K562 (cell line): ENCODE results near the gene TMX3. TPM values are rescaled to one million over a fixed set of nuclear protein-coding genes. Genes with fewer than 3 reads are reported as not detected.

Source experiments
- MEIS2 ChIP-seq: fragments of 450-650 bp; IDR thresholded peaks from 2 replicates; pipeline ENCODE4 v1.6.1; 2014; ENCODE audit warnings: mild to moderate bottlenecking; ENCODE audit not compliant: partially characterized antibody
- NR4A1 ChIP-seq, 2 experiments: fragments of 250-450 bp in 1 of 2; fragments of 450-650 bp in 1 of 2; sonication (Bioruptor Pico) in 1 of 2; IDR thresholded peaks; 2 replicates each; pipeline versions ENCODE4 v1.4.0 to v1.6.1; 2016 to 2020; ENCODE audit warnings: mild to moderate bottlenecking in 2 of 2, missing compliant biosample characterization in 1 of 2, missing genetic modification characterization in 1 of 2, moderate library complexity in 1 of 2
- TAF9B ChIP-seq: fragments of 450-650 bp; IDR thresholded peaks from 2 replicates; pipeline ENCODE4 v1.6.1; 2018; ENCODE audit warnings: mild to moderate bottlenecking; ENCODE audit not compliant: partially characterized antibody
- polyA plus RNA-seq, 8 experiments: library from polyadenylated mRNA; depleted of rRNA in 4 of 8; stranded (reverse) in 5 of 8; unstranded in 3 of 8; fragments of >200 nt; fragmentation: Nextera tagmentation in 2 of 8; fragmentation: Illumina TruSeq in 1 of 8; extraction: Ambion mirVana in 2 of 8; extraction: Trizol in 1 of 8; gene quantifications; 2 replicates each; pipeline versions ENCODE4 v1.2.1 to v1.2.3, GENCODE V29; 2011 to 2014; ENCODE audit warnings: inconsistent platforms in 1 of 8, missing spikeins in 1 of 8
- total RNA-seq, 7 experiments: library from RNA; depleted of rRNA in 6 of 7; stranded (reverse); fragments of >200 nt in 6 of 7; fragmentation: Illumina TruSeq in 2 of 7; extraction: Trizol in 2 of 7; gene quantifications; 2 replicates each; pipeline versions ENCODE4 v1.2.1 to v1.2.3, GENCODE V29; 2011 to 2021; ENCODE audit warnings: low replicate concordance in 1 of 7
- TF ChIP-seq, protein P1 (sequence below), 2 experiments: fragments of 450-650 bp in 1 of 2; sonication (generic) in 1 of 2; formaldehyde crosslinking in 1 of 2; IDR thresholded peaks; 2 replicates each; pipeline versions ENCODE4 v1.7.1 to v1.9.0; 2016 to 2022; ENCODE audit warnings: inconsistent platforms in 1 of 2, mild to moderate bottlenecking in 1 of 2, missing genetic modification reagents in 1 of 2

The TMX3 gene
- total and polyA plus RNA-seq, 9 of the 15 experiments (the other 6 are each of a cell fraction or from before 2014, with no cell fraction given) = 13.2 to 40.5 (median 20.7) TPM

DNA sequence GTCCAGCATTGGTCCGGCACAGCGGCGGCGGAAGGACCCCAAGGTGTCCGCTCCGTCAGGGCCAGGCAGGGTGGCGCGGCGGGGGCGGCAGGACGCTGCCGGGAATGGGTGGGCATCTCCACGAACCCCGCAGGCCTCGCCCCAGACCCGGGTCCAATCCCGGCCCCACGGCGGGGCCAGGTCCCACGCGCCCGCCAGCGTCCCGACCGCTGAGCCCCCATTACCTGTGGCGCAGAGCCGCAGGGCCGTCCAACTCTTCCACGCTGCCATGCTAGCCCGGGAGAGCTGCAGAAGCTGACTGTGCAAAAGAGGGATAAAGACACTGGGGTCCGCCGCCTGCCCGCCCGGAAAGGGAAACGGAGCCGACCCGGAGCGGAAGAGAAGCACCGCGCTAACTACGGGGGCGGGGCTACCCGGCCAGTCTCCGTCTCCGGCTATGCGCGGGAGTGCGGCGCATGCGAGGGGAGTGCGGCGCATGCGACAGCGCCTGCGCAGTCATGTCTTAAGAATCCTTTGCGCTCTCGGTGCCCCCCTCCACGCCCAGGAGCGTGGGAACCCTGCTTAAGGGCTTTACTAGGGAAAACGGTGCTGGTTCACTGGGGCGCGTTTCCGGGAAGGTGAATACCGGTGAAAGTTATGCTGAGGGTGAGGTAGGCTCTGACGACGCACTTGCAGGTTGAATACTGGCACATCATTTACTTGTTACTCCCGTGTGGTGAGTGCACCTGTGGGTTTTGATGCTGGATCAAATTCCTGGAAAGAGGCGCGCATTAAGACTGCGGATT is at the start of gene TMX3 (continued):
- TF ChIP-seq, protein P1, sequence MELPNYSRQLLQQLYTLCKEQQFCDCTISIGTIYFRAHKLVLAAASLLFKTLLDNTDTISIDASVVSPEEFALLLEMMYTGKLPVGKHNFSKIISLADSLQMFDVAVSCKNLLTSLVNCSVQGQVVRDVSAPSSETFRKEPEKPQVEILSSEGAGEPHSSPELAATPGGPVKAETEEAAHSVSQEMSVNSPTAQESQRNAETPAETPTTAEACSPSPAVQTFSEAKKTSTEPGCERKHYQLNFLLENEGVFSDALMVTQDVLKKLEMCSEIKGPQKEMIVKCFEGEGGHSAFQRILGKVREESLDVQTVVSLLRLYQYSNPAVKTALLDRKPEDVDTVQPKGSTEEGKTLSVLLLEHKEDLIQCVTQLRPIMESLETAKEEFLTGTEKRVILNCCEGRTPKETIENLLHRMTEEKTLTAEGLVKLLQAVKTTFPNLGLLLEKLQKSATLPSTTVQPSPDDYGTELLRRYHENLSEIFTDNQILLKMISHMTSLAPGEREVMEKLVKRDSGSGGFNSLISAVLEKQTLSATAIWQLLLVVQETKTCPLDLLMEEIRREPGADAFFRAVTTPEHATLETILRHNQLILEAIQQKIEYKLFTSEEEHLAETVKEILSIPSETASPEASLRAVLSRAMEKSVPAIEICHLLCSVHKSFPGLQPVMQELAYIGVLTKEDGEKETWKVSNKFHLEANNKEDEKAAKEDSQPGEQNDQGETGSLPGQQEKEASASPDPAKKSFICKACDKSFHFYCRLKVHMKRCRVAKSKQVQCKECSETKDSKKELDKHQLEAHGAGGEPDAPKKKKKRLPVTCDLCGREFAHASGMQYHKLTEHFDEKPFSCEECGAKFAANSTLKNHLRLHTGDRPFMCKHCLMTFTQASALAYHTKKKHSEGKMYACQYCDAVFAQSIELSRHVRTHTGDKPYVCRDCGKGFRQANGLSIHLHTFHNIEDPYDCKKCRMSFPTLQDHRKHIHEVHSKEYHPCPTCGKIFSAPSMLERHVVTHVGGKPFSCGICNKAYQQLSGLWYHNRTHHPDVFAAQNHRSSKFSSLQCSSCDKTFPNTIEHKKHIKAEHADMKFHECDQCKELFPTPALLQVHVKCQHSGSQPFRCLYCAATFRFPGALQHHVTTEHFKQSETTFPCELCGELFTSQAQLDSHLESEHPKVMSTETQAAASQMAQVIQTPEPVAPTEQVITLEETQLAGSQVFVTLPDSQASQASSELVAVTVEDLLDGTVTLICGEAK (IDR thresholded peaks at IDR 0.05) = peak; percentile 93
- TF ChIP-seq, protein P1 (CRISPR knock-in tag; IDR thresholded peaks at IDR 0.05) = no peak
- peak; percentile 84 for TF ChIP-seq MEIS2
- 0 out of 2 replicates have a peak, but pooled peaks have one; percentile 3 for TF ChIP-seq NR4A1 (CRISPR knock-in tag; IDR thresholded peaks at IDR 0.05)
- TF ChIP-seq NR4A1 (tag; IDR thresholded peaks at IDR 0.05) = no peak
- peak; percentile 43 for TF ChIP-seq TAF9B
